H9 (cell line): Measurements from ENCODE around the gene FSIP1. TPM values are rescaled to one million over a fixed set of nuclear protein-coding genes. Genes with fewer than 3 reads are reported as not detected.

Source experiments
- DNase-seq: peaks from one replicate; pipeline ENCODE4 v3.0.0-alpha.2; 2017
- H2AFZ ChIP-seq: one replicate; pipeline ENCODE4 v1.6.1; 2013; ENCODE audit warnings: mild to moderate bottlenecking, low read length, control low read depth, moderate library complexity
- H2AK5ac ChIP-seq: 2 replicates; pipeline ENCODE4 v1.6.1; 2013; ENCODE audit warnings: low read length, control low read depth, mixed read lengths; ENCODE audit not compliant: insufficient read length
- H2BK120ac ChIP-seq: one replicate; pipeline ENCODE4 v1.6.1; 2013; ENCODE audit warnings: low read depth, mild to moderate bottlenecking, low read length, control low read depth, inconsistent platforms; ENCODE audit not compliant: poor library complexity, severe bottlenecking
- H2BK12ac ChIP-seq: 2 replicates; pipeline ENCODE4 v1.6.1; 2013; ENCODE audit warnings: low read length, control low read depth, mixed read lengths, low read depth; ENCODE audit not compliant: insufficient read length
- H2BK15ac ChIP-seq: 2 replicates; pipeline ENCODE4 v1.6.1; 2013; ENCODE audit warnings: low read depth, low read length, control low read depth
- H2BK20ac ChIP-seq: one replicate; pipeline ENCODE4 v1.6.1; 2013; ENCODE audit warnings: low read depth, mild to moderate bottlenecking, low read length, control low read depth, inconsistent platforms; ENCODE audit not compliant: poor library complexity, severe bottlenecking
- H2BK5ac ChIP-seq: 2 replicates; pipeline ENCODE4 v1.6.1; 2013; ENCODE audit warnings: low read length, control low read depth, mixed read lengths; ENCODE audit not compliant: insufficient read length
- H3K14ac ChIP-seq: 2 replicates; pipeline ENCODE4 v1.6.1; 2013; ENCODE audit warnings: low read length, control low read depth; ENCODE audit not compliant: insufficient read depth
- H3K18ac ChIP-seq: 2 replicates; pipeline ENCODE4 v1.6.1; 2013; ENCODE audit warnings: low read depth, mild to moderate bottlenecking, mixed read lengths, low read length, control low read depth; ENCODE audit not compliant: insufficient read length
- H3K23ac ChIP-seq: 2 replicates; pipeline ENCODE4 v1.6.1; 2013; ENCODE audit warnings: low read length, control low read depth, mixed read lengths, low read depth; ENCODE audit not compliant: insufficient read length
- H3K23me2 ChIP-seq: 2 replicates; pipeline ENCODE4 v1.6.1; 2013; ENCODE audit warnings: low read depth, mild to moderate bottlenecking, mixed read lengths, low read length, control low read depth; ENCODE audit not compliant: insufficient read length, poor library complexity, severe bottlenecking
- H3K27ac ChIP-seq: 2 replicates; pipeline ENCODE4 v1.5.1; 2013; ENCODE audit warnings: low read length, control low read depth, mixed read lengths, low read depth; ENCODE audit not compliant: insufficient read length
- H3K27me3 ChIP-seq: 2 replicates; pipeline ENCODE4 v1.6.1; 2013; ENCODE audit warnings: low read length, control low read depth, inconsistent platforms; ENCODE audit not compliant: insufficient read depth
- H3K4ac ChIP-seq: 2 replicates; pipeline ENCODE4 v1.6.1; 2013; ENCODE audit warnings: low read depth, mild to moderate bottlenecking, control low read depth, inconsistent platforms, low read length, moderate library complexity
- H3K4me1 ChIP-seq: 2 replicates; pipeline ENCODE4 v1.6.1; 2013; ENCODE audit warnings: low read length, control low read depth, inconsistent platforms; ENCODE audit not compliant: insufficient read depth
- H3K4me2 ChIP-seq: 2 replicates; pipeline ENCODE4 v1.6.1; 2013; ENCODE audit warnings: low read length, control low read depth, mixed read lengths; ENCODE audit not compliant: insufficient read length, insufficient read depth
- H3K56ac ChIP-seq: 2 replicates; pipeline ENCODE4 v1.6.1; 2013; ENCODE audit warnings: low read depth, mild to moderate bottlenecking, mixed read lengths, low read length, control low read depth; ENCODE audit not compliant: insufficient read length
- H3K79me1 ChIP-seq: 2 replicates; pipeline ENCODE4 v1.6.1; 2013; ENCODE audit warnings: low read depth, mild to moderate bottlenecking, moderate library complexity, low read length, control low read depth, inconsistent platforms; ENCODE audit not compliant: insufficient read depth, poor library complexity, severe bottlenecking
- H3K79me2 ChIP-seq: 2 replicates; pipeline ENCODE4 v1.6.1; 2013; ENCODE audit warnings: low read length, control low read depth, inconsistent platforms; ENCODE audit not compliant: insufficient read depth
- H3K9ac ChIP-seq: 2 replicates; pipeline ENCODE4 v1.6.1; 2013; ENCODE audit warnings: low read length, control low read depth, mixed read lengths; ENCODE audit not compliant: insufficient read length; ENCODE audit errors: extremely low read depth
- H3K9me3 ChIP-seq: one replicate; pipeline ENCODE4 v1.6.1; 2013; ENCODE audit warnings: low read depth, low read length, inconsistent platforms; ENCODE audit not compliant: control insufficient read depth
- H3T11ph ChIP-seq: one replicate; pipeline ENCODE4 v1.6.1; 2013; ENCODE audit warnings: mild to moderate bottlenecking, low read length, control low read depth, inconsistent platforms
- H4K20me1 ChIP-seq: one replicate; pipeline ENCODE4 v1.6.1; 2013; ENCODE audit not compliant: control insufficient read depth, insufficient read length, insufficient read depth
- H4K5ac ChIP-seq: 2 replicates; pipeline ENCODE4 v1.6.1; 2013; ENCODE audit warnings: low read depth, mild to moderate bottlenecking, mixed read lengths, low read length, control low read depth; ENCODE audit not compliant: insufficient read length
- H4K8ac ChIP-seq: replicated peaks from 2 replicates; pipeline ENCODE4 v1.6.1; 2013; ENCODE audit warnings: low read length, control low read depth, mixed read lengths, low read depth; ENCODE audit not compliant: insufficient read length
- H4K91ac ChIP-seq: 2 replicates; pipeline ENCODE4 v1.6.1; 2013; ENCODE audit warnings: low read depth, mild to moderate bottlenecking, moderate library complexity, mixed read lengths, low read length, control low read depth; ENCODE audit not compliant: insufficient read length
- H3K27ac Mint-ChIP-seq, 3 experiments: 2 replicates in 2 of 3; 3 replicates in 1 of 3; pipeline ENCODE4 v1.8.0; 2020 to 2021; ENCODE audit warnings: mixed read lengths in 3 of 3, mild to moderate bottlenecking in 1 of 3, moderate library complexity in 1 of 3
- H3K27me3 Mint-ChIP-seq: 2 replicates; pipeline ENCODE4 v1.8.0; 2021; ENCODE audit warnings: low read depth, mild to moderate bottlenecking, moderate library complexity, mixed read lengths
- H3K36me3 Mint-ChIP-seq, 3 experiments: 2 replicates in 2 of 3; 3 replicates in 1 of 3; pipeline ENCODE4 v1.8.0; 2020 to 2021; ENCODE audit warnings: low read depth in 3 of 3, mixed read lengths in 3 of 3; ENCODE audit not compliant: insufficient read depth in 1 of 3
- H3K4me1 Mint-ChIP-seq, 2 experiments: 2 replicates each; pipeline ENCODE4 v1.8.0; 2020; ENCODE audit warnings: mixed read lengths in 2 of 2
- H3K4me3 Mint-ChIP-seq, 2 experiments: 2 replicates in 1 of 2; 3 replicates in 1 of 2; pipeline ENCODE4 v1.8.0; 2020 to 2021; ENCODE audit warnings: mild to moderate bottlenecking in 2 of 2, mixed read lengths in 2 of 2, moderate library complexity in 1 of 2
- H3K9me3 Mint-ChIP-seq, 2 experiments: 2 replicates in 1 of 2; 3 replicates in 1 of 2; pipeline ENCODE4 v1.8.0; 2020; ENCODE audit warnings: mild to moderate bottlenecking in 2 of 2, mixed read lengths in 2 of 2, moderate library complexity in 1 of 2
- CTCF ChIP-seq: fragments of 200-600 bp; sonication (generic); conservative IDR thresholded peaks from 3 replicates; pipeline ENCODE4 v1.8.0; 2021; ENCODE audit warnings: antibody characterized with exemption, mild to moderate bottlenecking
- total RNA-seq: library from RNA; stranded (reverse); gene quantifications from 2 replicates; pipeline ENCODE4 v1.2.1, GENCODE V29; 2021

FSIP1 gene
- total RNA-seq, 1 experiment from 2014 or later, result 0.96 TPM

DNA sequence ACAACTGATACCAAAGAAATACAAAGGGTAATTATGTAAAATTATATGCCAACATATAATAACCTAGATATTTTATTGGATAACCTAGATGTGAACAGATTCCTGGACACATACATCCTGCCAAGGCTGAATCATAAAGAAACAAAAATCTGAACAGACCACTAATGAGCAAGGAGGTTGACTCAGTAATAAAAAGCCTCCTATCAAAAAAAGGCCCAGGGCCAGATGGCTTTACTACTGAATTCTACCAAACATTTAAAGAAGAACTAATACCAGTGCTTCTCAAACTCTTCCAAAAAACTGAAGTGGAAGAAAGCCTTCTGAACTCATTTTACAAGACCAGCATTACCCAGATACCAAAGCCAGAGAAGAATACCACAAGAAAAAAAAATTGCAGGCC lies 169.4 kb downstream of the FSIP1 start:
- no peaks in the 10 kb centered on the region for H3K4me1 Mint-ChIP-seq
- H2BK20ac ChIP-seq, result no peak overlapping the region
- no peak overlapping the region for H2AFZ ChIP-seq
- H3K79me1 ChIP-seq, result no peaks in the 10 kb centered on the region
- no peak overlapping the region for H3K4ac ChIP-seq
- no peak overlapping the region for H4K91ac ChIP-seq
- H3K27me3 Mint-ChIP-seq, result no peaks in the 10 kb centered on the region; the same call in 1 of the 2 replicates
- no peak overlapping the region for H2BK12ac ChIP-seq
- no peak overlapping the region for H2BK5ac ChIP-seq
- DNase-seq, result no peak
- H3K9me3 Mint-ChIP-seq, result peaks cover 7 to 22% of the 10 kb centered on the region in 2 experiments
- H3K23ac ChIP-seq, result no peak overlapping the region
- H3K27me3 ChIP-seq, result no peaks in the 10 kb centered on the region; the same call in 1 of the 2 replicates
- no peak overlapping the region for H2BK15ac ChIP-seq
- no peak overlapping the region for H3K9ac ChIP-seq
- no peak overlapping the region for H3K18ac ChIP-seq
- H4K20me1 ChIP-seq, result no peaks in the 10 kb centered on the region
- H3K79me2 ChIP-seq, result no peaks in the 10 kb centered on the region
- H3K14ac ChIP-seq, result no peak overlapping the region
- H3T11ph ChIP-seq, result no peak overlapping the region
- no peak overlapping the region for H4K8ac ChIP-seq
- no peak overlapping the region for H3K27ac ChIP-seq
- no peak for TF ChIP-seq CTCF
- H3K27ac Mint-ChIP-seq, result no peak overlapping the region
- H4K5ac ChIP-seq, result no peak overlapping the region
- H3K9me3 ChIP-seq, result no peaks in the 10 kb centered on the region
- H3K4me1 ChIP-seq, result no peaks in the 10 kb centered on the region
- H3K23me2 ChIP-seq, result no peaks in the 10 kb centered on the region
- H3K56ac ChIP-seq, result no peak overlapping the region
- no peak overlapping the region for H2BK120ac ChIP-seq
- H3K36me3 Mint-ChIP-seq, result peaks cover 0 to 6% (median 0%) of the 10 kb centered on the region in 3 experiments; a peak in 2 of 7 replicates
- H3K4me2 ChIP-seq, result no peak overlapping the region
- no peak overlapping the region for H2AK5ac ChIP-seq
- no peak overlapping the region for H3K4me3 Mint-ChIP-seq
